HepG2 (cell line): ENCODE data around the gene CIAO3. TPM values are rescaled to one million over a fixed set of nuclear protein-coding genes. Genes with fewer than 3 reads are reported as not detected.

Experiments
- ATAC-seq: fragments of 200-7000 bp; cut with Tn5 transposase; 3 replicates; pipeline ENCODE4 v1.9.1; 2020; ENCODE audit warnings: mild to moderate bottlenecking, moderate library complexity
- BruUV-seq: library from RNA; stranded (reverse); fragments of 400-500 nt; replicated peaks from 2 replicates; lab custom pipeline; 2021; lab: Mats Ljungman, UMichigan
- CTCF ChIA-PET: fragments of 300-600 bp; formaldehyde crosslinking; extraction: SDS; loops from one replicate; lab custom pipeline; 2021; ENCODE audit warnings: low total read pairs, inconsistent platforms, low intra/inter-chr PET ratio; lab: Yijun Ruan, JAX
- POLR2A ChIA-PET: fragments of 350-600 bp; sonication (Branson Sonifier 250); formaldehyde crosslinking; loops from one replicate; lab custom pipeline; 2020; ENCODE audit warnings: antibody characterized with exemption, inconsistent platforms; lab: Yijun Ruan, JAX
- DNase-seq: peaks from one replicate; pipeline ENCODE4 v3.0.0-alpha.2; 2015; ENCODE audit warnings: low spot score
- FAIRE-seq: peaks from 3 replicates; lab custom pipeline; 2011; peaks lifted over from hg19 to GRCh38; lab: Jason Lieb, UNC
- H2AFZ ChIP-seq: one replicate; pipeline ENCODE4 v1.6.1; 2011; ENCODE audit warnings: low read length, inconsistent platforms
- H3K27ac ChIP-seq: fragments of 300-600 bp; 3 replicates; pipeline ENCODE4 v1.8.0; 2011; ENCODE audit warnings: mixed run types, mild to moderate bottlenecking, mixed read lengths, low read length, inconsistent platforms; ENCODE audit not compliant: insufficient read depth; ENCODE audit errors: extremely low read length
- H3K27me3 ChIP-seq, 2 experiments: fragments of 200-600 bp in 1 of 2; 2 replicates in 1 of 2; 3 replicates in 1 of 2; pipeline versions ENCODE4 v1.6.0 to v1.8.0; 2011; ENCODE audit warnings: low read length in 2 of 2, mild to moderate bottlenecking in 2 of 2, moderate library complexity in 2 of 2, inconsistent platforms in 1 of 2; ENCODE audit not compliant: insufficient read depth in 2 of 2, control insufficient read depth in 1 of 2
- H3K36me3 ChIP-seq, 2 experiments: fragments of 200-600 bp in 1 of 2; replicated peaks in 1 of 2; 2 replicates in 1 of 2; 3 replicates in 1 of 2; pipeline versions ENCODE4 v1.5.1 to v1.8.0; 2011; ENCODE audit warnings: low read length in 2 of 2, inconsistent platforms in 1 of 2; ENCODE audit not compliant: insufficient read depth in 2 of 2, control insufficient read depth in 1 of 2
- H3K4me1 ChIP-seq: 2 replicates; pipeline ENCODE4 v1.5.1; 2012; ENCODE audit warnings: low read length, inconsistent platforms; ENCODE audit not compliant: insufficient read depth
- H3K4me2 ChIP-seq: 2 replicates; pipeline ENCODE4 v1.6.0; 2011; ENCODE audit warnings: low read depth, low read length, inconsistent platforms
- H3K4me3 ChIP-seq, 3 experiments: fragments of 200-600 bp in 1 of 3; sonication (generic), shearing (Covaris generic) in 1 of 3; replicated peaks in 1 of 3; 2 replicates each; pipeline ENCODE4 v1.5.1; 2011 to 2016; ENCODE audit warnings: low read length in 3 of 3, inconsistent platforms in 2 of 3, low read depth in 2 of 3, mild to moderate bottlenecking in 2 of 3, control low read depth in 1 of 3, mixed read lengths in 1 of 3; ENCODE audit not compliant: insufficient read depth in 1 of 3
- H3K79me2 ChIP-seq: one replicate; pipeline ENCODE4 v1.6.1; 2011; ENCODE audit warnings: low read length, inconsistent platforms; ENCODE audit not compliant: insufficient read depth
- H3K9ac ChIP-seq: 2 replicates; pipeline ENCODE4 v1.6.0; 2011; ENCODE audit warnings: mild to moderate bottlenecking, low read depth, low read length, inconsistent platforms; ENCODE audit not compliant: insufficient read depth
- H3K9me3 ChIP-seq: 2 replicates; pipeline ENCODE4 v1.5.1; 2012; ENCODE audit warnings: mild to moderate bottlenecking, low read length
- H4K20me1 ChIP-seq: 2 replicates; pipeline ENCODE4 v1.6.0; 2011; ENCODE audit warnings: inconsistent platforms, mild to moderate bottlenecking, low read length, moderate library complexity; ENCODE audit not compliant: insufficient read depth
- AGO2 ChIP-seq: fragments of 200-400 bp; formaldehyde crosslinking; optimal IDR thresholded peaks from 2 replicates; pipeline ENCODE3; 2017; ENCODE audit warnings: mild to moderate bottlenecking, low read depth, low read length, moderate library complexity
- FOXP1 ChIP-seq, 2 experiments: fragments of 450-650 bp in 1 of 2; IDR thresholded peaks; 2 replicates each; pipeline ENCODE4 v1.6.1; 2017 to 2018; ENCODE audit warnings: antibody characterized with exemption in 1 of 2
- HES4 ChIP-seq: sonication (generic); formaldehyde crosslinking; IDR thresholded peaks from 2 replicates; pipeline ENCODE4 v1.9.0; 2021; ENCODE audit warnings: mild to moderate bottlenecking, missing genetic modification reagents, borderline replicate concordance
- HOXA3 ChIP-seq: sonication (generic); formaldehyde crosslinking; IDR thresholded peaks from 2 replicates; pipeline ENCODE4 v1.5.0; 2020; ENCODE audit warnings: missing genetic modification reagents
- KDM2A ChIP-seq: sonication (generic); formaldehyde crosslinking; IDR thresholded peaks from 2 replicates; pipeline ENCODE4 v1.4.0; 2020; ENCODE audit warnings: low read depth, missing genetic modification reagents, borderline replicate concordance
- NFRKB ChIP-seq: fragments of 450-650 bp; IDR thresholded peaks from 2 replicates; pipeline ENCODE4 v1.6.1; 2017
- NRL ChIP-seq: sonication (generic); formaldehyde crosslinking; IDR thresholded peaks from 2 replicates; pipeline ENCODE4 v1.5.0; 2020; ENCODE audit warnings: missing genetic modification reagents, mild to moderate bottlenecking, moderate library complexity, borderline replicate concordance
- PAWR ChIP-seq: sonication (generic); formaldehyde crosslinking; IDR thresholded peaks from 2 replicates; pipeline ENCODE4 v1.4.0; 2020; ENCODE audit warnings: missing genetic modification reagents, mild to moderate bottlenecking, borderline replicate concordance
- PHF5A ChIP-seq: IDR thresholded peaks from one replicate; pipeline ENCODE4 v1.6.1; 2018; ENCODE audit warnings: low read depth, missing genetic modification reagents; ENCODE audit not compliant: unreplicated experiment
- POLR2G ChIP-seq: fragments of 200-400 bp; formaldehyde crosslinking; IDR thresholded peaks from 2 replicates; pipeline ENCODE4 v1.6.1; 2018; ENCODE audit warnings: mild to moderate bottlenecking, low read depth, low read length, moderate library complexity
- RNF219 ChIP-seq: sonication (generic); formaldehyde crosslinking; IDR thresholded peaks from 2 replicates; pipeline ENCODE4 v1.5.0; 2020; ENCODE audit warnings: mild to moderate bottlenecking, missing genetic modification reagents
- SAFB2 ChIP-seq: sonication (generic); formaldehyde crosslinking; IDR thresholded peaks from 2 replicates; pipeline ENCODE4 v1.5.1; 2020; ENCODE audit warnings: missing genetic modification reagents, low read depth, mild to moderate bottlenecking, borderline replicate concordance
- SMARCE1 ChIP-seq: fragments of 450-650 bp; IDR thresholded peaks from 2 replicates; pipeline ENCODE4 v1.6.1; 2017; ENCODE audit warnings: borderline replicate concordance
- TBL1XR1 ChIP-seq: fragments of 150-350 bp; IDR thresholded peaks from 2 replicates; pipeline ENCODE4 v1.6.1; 2014; ENCODE audit warnings: borderline replicate concordance, low read length; ENCODE audit not compliant: partially characterized antibody
- ZNF136 ChIP-seq: sonication (generic); formaldehyde crosslinking; IDR thresholded peaks from 2 replicates; pipeline ENCODE4 v1.8.1; 2022; ENCODE audit warnings: low read depth, mild to moderate bottlenecking, moderate library complexity, missing genetic modification reagents
- ZNF17 ChIP-seq: sonication (generic); formaldehyde crosslinking; IDR thresholded peaks from 2 replicates; pipeline ENCODE4 v1.5.0; 2020; ENCODE audit warnings: mild to moderate bottlenecking, missing genetic modification reagents
- ZNF512B ChIP-seq: sonication (generic); formaldehyde crosslinking; IDR thresholded peaks from 2 replicates; pipeline ENCODE4 v1.5.1; 2020; ENCODE audit warnings: missing genetic modification reagents, mild to moderate bottlenecking, borderline replicate concordance
- ZNF644 ChIP-seq: IDR thresholded peaks from 2 replicates; pipeline ENCODE4 v1.6.1; 2016; ENCODE audit warnings: low read depth
- ZNF766 ChIP-seq: sonication (generic); formaldehyde crosslinking; IDR thresholded peaks from 2 replicates; pipeline ENCODE4 v1.5.0; 2020; ENCODE audit warnings: missing genetic modification reagents, borderline replicate concordance
- WGBS: methylation state at CpG from one replicate; pipeline ENCODE4 v1.1.6; 2017; ENCODE audit warnings: low lambda C conversion rate; 5-methylcytosine and 5-hydroxymethylcytosine counted together
- in situ Hi-C: cut with HindIII; loops from 2 replicates; pipeline ENCODE4 v1.10.0; 2017; ENCODE audit warnings: low pct_unique_long_range_greater_than_20kb; ENCODE audit not compliant: extremely low pct_ligation_motif_present
- intact Hi-C: fragments of 100-400 bp; cut with micrococcal nuclease; formaldehyde crosslinking; loops from one replicate; pipeline ENCODE4 v1.10.0; 2022; ENCODE audit not compliant: unreplicated experiment
- polyA plus RNA-seq, 8 experiments: library from polyadenylated mRNA; depleted of rRNA in 3 of 8; stranded (reverse) in 7 of 8; unstranded in 1 of 8; fragments of >200 nt; fragmentation: Illumina TruSeq in 4 of 8; extraction: Trizol in 4 of 8; gene quantifications; 2 replicates each; pipeline versions ENCODE4 v1.2.1 to v1.2.3, GENCODE V29; 2011 to 2016; ENCODE audit warnings: low read depth in 4 of 8, missing spikeins in 1 of 8, mixed read lengths in 1 of 8; ENCODE audit not compliant: insufficient read depth in 1 of 8
- total RNA-seq, 5 experiments: library from RNA; depleted of rRNA; stranded (reverse); fragments of >200 nt; fragmentation: Illumina TruSeq; extraction: Trizol; gene quantifications; 2 replicates each; pipeline ENCODE4 v1.2.3, GENCODE V29; 2016; ENCODE audit warnings: low read depth in 1 of 5

Gene CIAO3
- total and polyA plus RNA-seq, 2 of the 13 experiments (the other 11 are each of a cell fraction or from before 2014, with no cell fraction given), result 21.7 to 25.0 TPM

DNA sequence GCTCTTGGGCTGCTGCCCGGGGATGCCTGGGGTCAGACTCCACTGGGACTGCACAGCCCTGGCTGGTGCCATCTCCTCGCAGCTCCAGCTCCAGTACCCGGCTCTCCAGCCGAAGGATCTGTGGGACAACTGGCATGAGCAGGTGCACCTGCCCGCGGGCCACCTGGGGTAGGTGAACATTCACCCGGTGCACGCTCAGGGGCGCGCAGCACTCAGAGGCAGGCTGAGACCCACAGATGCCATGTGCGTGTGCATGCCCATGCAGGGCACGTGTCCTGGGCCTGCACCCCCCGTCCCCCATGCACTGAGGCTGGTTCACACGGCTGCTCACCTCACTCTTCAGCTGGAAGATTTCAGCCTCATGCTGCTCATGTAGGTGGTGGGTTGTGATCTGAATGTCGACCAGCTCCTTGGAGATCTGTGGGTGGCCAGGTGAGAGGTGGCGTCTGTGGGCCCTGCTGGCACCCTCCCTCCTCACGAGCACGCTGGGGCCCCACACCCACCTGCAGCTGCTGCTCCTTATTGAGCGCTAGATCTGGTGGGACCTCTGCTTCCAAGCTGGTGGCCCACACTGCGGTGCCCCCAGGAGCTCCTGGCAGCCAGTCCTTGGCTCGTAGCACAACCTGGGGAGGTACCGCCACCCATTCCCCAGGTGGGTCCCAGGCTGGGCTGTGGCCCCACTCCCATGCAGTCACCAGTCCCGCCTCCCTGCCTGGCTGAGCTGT is 15.2 kb downstream of the CIAO3 start:
- Histone ChIP-seq H3K4me2 (no peak overlapping the region), H3K27me3 (peaks cover 0 to 3% of the 10 kb centered on the region in 2 experiments; a peak in 1 of 5 replicates), H2AFZ (no peak overlapping the region), H3K9me3 (no peaks in the 10 kb centered on the region), H3K79me2 (no peaks in the 10 kb centered on the region), H3K36me3 (no peaks in the 10 kb centered on the region), H4K20me1 (no peaks in the 10 kb centered on the region), H3K27ac (no peak overlapping the region), H3K4me3 (no peak overlapping the region), H3K9ac (no peak overlapping the region), H3K4me1 (peaks cover 19% of the 10 kb centered on the region)
- POLR2A ChIA-PET, result interaction anchor here (1.2 to 2.6 kb wide), 3 partner anchors 10 to 35 kb away, joined by 3 to 14 read pairs (median 7); partner anchors contain the start of genes CIAO3 and MSLN
- in situ Hi-C loops (no loop called here), intact Hi-C loops (no loop called here)
- FAIRE-seq (no peak), ATAC-seq (no peak), DNase-seq (no peak)
- no TSS peak for BruUV-seq
- 81% methylated on average over 3 of the region's 23 CpGs for WGBS
- CTCF ChIA-PET, result no interaction called here
- TF ChIP-seq FOXP1 (IDR thresholded peaks at IDR 0.05) (no peak), FOXP1 (CRISPR knock-in tag; IDR thresholded peaks at IDR 0.05) (no peak), SAFB2 (CRISPR knock-in tag) (no peak), ZNF136 (CRISPR knock-in tag) (no peak), ZNF512B (CRISPR knock-in tag) (no peak), AGO2 (peak; percentile 51), SMARCE1 (no peak), POLR2G (peak; percentile 6; the same call in 1 of the 2 replicates), KDM2A (CRISPR knock-in tag) (peak; percentile 45; the same call in 1 of the 2 replicates), ZNF17 (no peak), RNF219 (no peak), NFRKB (no peak), PHF5A (CRISPR knock-in tag) (no peak), PAWR (CRISPR knock-in tag) (no peak), ZNF644 (CRISPR knock-in tag) (no peak), HES4 (CRISPR knock-in tag) (no peak), NRL (CRISPR knock-in tag) (0 out of 2 replicates have a peak, but pooled peaks have one; percentile 4), TBL1XR1 (no peak), HOXA3 (CRISPR knock-in tag) (no peak), ZNF766 (no peak)
